HG02610 (cell line): ENCODE results near the gene OPCML.

Experiments used
- ATAC-seq: cut with Tn5 transposase; IDR thresholded peaks from one replicate; pipeline ENCODE4 v1.9.1; 2021; ENCODE audit warnings: mild to moderate bottlenecking, moderate library complexity; ENCODE audit not compliant: unreplicated experiment

Gene OPCML

DNA sequence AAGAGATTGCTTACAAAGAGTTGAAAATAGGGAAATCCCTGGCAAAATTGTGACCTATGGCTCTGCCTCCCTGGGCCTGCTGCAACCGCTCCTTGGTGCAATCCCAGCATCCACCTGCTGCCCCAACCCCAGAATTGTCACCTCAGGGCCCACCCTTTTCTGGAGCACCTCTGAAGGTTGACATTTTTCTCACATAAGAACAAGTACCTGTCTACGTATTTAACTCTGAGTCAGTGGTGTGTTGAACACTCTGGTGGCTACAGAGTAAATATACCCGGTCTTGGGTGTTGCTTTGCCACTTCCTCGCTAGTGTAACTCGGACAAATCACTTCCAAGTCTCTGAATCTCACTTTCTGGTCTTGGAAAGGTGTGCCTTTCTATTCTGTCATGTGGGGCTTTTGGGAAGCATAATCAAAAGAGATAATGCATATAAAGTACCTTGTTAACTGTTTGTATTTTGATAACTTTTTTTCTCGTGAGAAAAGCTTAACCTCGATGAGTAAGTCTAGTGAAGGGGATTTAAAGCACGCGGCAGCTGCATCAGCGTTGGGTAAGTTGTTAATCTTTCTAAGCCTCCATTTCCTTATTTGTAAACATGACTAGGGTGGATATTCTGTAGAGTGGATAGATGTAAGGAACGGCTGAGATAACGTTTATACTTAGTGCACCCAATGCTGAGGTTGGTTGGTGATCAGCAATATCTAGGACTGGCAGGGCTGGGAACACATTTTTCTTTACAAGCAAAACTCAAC, 881.2 kb downstream of the OPCML start:
- no peak for ATAC-seq

DNA sequence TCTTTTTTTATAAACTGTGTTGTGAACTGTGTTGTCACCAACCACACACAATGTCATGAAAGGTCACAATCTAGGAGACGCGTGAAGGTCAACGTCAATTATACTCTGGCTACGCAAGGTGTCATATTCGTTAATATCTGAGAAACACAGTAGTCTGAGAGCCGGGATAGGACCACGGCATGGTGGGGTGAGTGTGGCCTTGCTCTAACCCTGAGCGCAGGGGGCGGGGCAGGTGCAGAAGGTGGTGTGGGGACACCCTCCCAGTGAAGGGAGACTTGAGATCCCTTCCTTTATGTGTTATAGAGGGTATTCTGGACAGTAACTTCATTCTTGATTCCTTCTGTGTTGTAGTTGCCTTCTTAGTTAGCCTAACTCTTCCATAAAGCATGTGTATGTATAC, 883.0 kb downstream of the OPCML start:
- no peak for ATAC-seq

DNA sequence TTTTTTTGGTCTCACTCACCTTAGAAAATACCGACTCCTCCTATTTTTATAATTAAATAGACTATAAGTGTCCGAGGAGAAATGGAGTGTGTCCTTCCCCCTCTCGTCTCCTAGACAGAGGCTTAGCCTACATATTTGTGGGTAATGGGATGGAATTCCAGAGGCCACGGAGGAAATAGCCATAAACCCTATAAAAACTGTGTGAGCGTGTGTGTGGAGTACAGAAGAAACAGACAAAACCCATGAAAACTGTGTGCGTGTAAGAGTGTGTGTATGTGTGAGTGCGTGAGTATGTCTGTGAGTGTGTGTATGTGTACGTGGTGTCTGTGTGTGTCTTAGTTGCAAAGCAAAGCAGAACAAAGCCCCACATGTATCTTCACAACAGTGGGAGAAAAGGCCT, 883.5 kb downstream of the OPCML start:
- ATAC-seq: no peak

DNA sequence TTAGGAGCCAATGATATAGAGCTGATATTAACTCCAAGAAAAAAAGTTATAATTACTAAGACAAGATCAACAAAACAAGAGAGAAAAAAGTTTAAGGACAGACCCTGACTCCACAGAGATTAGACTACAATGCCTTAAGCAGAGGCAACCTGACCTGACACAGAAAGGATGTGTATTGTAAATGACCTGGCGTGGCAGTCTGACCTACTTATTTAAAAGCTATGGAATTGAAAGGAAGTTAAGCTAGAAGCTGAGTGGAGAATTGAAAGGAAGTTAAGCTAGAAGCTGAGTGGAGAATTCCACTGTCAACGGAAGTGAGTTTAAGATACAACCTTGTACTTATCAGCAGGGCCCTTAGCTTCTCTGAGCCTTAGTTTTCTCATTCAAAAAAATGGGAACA, 885.4 kb downstream of the OPCML start:
- ATAC-seq: no peak

DNA sequence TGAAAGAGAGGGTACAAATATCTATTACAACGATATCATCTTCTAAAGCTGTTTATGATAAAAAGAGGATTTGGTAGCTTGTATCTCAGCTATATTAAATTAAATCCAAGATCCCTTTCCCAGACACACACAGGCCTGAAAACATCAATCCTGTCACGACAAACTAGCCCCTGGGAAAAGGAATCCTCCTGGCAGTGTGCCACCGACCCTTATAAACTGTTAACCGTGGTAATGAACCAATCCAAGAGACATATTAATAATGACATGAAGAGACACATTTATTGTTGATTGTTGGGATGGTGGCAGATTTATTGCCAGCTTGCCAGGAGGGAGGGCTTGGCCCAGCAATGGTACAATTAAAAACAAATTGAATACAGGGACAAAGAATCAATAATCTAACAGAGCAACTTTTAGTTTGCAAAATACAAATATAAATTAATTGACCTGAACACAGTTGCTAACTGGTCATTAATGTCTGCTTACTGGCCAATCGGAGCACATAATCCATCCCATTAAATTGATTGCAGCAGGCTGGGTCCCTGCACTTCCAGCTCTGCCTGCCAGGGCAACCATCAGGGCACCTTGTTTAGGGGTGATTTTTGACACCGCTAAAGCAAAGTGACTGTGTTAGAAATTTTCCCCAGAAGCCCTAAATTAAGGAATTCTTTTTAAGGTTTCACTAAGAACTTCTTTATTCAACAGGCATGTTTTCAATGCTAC, 887.6 kb downstream of the OPCML start:
- no peak for ATAC-seq

DNA sequence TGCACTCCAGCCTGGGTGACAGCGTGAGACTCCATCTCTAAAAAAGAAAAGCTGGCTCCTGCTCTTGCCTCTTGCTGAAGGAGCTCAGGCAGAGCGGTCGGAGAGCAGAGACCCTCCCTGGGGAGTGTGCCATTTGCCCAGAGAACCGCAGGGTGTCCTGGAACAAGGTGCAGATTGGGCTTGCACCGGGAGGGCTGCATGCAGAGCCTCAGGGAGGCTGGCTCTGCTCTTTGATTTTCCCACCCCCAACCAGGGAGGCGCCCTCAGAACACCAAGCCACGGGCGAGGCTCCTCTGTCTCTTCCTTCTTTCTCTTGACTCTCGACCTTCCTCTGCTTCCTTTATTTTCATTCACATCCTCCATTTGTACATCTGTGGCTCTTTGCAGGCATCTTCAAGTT, 889.1 kb downstream of the OPCML start:
- no peak for ATAC-seq

DNA sequence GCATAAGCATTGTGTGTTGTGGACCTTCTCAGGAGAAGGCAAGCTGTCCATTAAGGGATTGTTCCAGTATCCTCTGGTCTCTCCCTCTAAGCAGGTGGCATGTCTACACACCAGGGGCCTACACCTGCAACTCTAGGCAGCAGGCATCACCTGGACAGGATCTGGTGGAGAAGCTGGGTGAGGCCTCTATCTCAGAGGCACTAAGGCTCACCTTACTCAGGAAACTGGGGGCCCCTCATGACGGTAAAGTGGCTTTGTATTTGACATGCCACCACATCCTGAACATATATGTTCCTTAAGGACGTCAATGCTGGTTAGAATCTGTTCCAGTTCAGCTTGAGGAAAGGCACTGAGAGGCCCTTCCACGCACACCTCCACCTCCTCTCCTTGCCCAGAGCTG, 891.3 kb downstream of the OPCML start:
- ATAC-seq: no peak

DNA sequence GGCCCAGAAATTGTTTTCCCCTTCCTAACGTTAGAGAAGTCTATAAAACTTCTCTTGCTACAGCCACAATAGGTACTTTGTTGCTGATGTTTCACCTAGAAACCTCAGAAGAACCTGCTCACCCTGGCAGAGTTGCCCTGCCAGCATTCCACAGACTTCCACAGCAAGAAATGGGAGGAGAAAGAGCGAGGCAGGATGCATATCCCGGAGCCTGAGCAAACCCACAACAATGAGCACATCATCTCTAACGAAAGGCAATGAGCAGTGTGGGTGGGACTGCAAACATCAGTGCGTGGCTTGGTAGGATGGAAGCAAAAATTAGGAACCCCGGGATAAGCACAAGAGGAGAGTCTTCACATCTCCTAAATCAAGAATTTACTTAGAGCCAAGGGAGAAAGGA, 892.3 kb downstream of the OPCML start:
- ATAC-seq: no peak

DNA sequence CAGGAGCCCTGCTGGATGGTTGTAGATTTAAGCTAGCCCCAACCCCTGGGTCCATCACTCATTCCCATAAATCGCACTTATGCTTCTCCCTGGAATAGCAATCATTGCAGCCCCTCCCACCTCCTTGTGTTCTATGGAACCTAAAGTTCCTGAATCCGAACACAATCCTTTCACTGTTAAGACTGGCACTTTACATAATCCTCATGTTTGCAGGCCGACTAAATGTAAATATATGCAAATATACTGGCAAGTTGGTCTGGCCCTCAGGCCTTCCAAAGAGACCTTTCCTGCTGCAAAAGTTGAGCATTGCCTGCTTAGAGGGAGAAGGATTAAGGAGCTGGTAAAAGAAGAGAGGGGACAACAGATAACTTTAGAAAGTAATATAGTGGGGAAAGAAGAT, 892.9 kb downstream of the OPCML start:
- ATAC-seq: no peak

DNA sequence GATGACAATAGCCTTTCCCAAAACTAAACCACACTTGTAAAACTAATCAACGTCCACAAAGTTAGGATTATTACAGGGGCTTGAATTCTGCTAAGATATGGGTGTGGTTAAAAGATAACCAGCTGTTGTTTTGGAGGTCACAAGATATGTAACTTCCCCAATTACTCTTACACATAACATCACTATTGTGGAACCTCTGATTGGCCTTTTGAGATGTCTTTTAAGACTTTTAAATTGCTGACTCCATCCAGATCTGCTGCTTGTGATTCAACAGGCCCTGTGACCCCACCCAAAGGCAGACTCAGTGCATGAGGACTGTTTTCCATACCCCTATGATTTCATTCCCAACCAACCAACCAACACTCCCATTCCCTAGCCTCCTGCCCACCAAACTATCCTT, 893.9 kb downstream of the OPCML start:
- no peak for ATAC-seq

DNA sequence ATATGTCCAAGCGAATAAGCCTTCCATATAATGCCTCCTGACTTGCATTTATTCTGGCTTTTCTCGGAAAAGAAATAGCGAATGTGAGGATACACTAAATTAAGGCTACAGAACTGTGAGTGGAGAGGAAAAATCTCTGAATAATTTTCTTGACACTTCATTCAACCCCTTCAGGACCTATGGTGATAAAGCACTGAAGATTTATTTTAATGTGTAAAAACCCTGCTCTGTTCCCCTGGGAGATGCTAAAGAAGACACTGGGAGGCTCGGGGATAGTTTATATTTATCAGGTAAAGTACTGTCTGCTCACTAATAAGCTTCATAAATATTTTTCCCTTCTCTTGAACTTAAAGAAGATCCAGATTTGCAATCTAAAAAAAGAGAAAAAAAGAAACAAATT, 895.8 kb downstream of the OPCML start:
- ATAC-seq: no peak

DNA sequence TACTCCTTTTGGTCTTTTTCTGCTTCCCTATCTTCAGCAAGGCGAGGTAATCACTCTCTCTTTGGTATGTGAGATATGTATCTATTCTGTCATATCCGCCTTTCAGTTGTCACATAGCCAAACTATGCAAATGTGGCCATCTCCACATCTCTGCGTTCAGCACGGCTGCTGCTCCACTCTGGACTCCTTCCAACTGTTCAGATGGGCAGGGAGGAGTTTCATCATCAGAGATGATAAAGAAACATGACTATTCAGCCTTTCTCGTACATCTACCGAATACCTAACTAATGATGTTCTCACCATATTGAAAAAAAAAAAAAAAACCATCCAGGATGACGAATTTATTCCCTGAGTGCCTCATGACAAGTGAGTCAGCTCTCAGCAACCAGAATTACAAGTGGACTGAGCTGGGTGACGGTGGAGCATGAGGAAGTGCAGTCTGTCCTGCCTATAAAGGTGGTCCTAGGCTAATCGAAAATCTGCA, 899.6 kb downstream of the OPCML start:
- ATAC-seq: no peak

DNA sequence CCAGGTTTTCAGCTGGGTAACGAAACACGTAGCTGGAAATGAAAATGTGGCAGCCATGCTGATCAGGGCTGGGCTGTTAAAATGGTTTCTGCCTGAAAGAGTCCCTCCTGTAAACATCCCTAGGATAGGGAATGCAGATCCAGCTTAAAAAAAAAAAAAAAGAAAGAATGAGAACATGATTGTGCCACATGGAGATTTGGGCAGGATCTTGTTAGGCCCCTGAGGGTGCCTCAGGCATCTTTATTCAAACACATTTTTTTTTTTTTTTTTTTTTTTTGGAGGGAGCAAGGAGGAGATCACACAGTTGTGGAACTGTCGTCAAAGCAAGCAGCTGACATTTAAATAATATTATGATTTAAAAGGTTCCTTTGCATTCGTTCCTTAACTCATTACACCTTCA, 900.3 kb downstream of the OPCML start:
- ATAC-seq: no peak

DNA sequence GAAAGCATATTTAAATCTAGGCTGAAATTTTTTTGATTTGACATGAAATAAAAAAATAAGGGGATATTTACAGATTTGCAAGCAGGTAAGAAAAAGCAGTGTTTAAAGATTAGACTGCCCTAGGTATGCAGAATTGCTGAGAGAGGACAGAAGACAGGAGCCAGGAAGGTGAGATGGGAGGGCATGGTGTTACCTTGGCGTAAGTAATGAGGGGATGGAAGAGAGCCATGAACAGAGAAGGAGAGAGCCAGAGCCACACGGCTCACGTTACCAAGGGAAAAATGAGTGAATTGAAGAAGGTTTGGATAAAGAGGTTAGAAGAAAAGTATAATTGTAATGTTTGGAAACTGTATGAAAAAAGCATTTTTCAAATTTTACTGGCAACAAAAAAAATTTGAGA, 904.3 kb downstream of the OPCML start:
- ATAC-seq: no peak

DNA sequence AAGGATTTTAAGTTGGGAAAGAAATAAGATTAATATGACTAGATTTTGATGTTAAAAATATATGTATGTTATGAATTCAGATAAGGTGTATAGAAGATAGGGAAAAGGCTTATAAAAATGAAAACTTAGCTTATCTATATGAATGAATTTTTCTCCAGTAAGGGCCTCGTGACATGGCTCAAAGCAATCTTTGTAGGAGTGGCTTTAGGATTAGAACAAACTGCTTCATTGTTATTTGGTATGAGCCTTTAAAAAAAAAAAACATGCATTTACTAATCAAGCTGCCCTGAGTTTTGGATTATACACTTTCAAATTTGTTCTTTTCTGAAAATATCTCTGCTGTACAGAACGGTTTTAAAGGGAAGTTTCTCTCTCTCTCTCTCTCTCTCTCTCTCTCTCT, 905.9 kb downstream of the OPCML start:
- ATAC-seq: no peak

DNA sequence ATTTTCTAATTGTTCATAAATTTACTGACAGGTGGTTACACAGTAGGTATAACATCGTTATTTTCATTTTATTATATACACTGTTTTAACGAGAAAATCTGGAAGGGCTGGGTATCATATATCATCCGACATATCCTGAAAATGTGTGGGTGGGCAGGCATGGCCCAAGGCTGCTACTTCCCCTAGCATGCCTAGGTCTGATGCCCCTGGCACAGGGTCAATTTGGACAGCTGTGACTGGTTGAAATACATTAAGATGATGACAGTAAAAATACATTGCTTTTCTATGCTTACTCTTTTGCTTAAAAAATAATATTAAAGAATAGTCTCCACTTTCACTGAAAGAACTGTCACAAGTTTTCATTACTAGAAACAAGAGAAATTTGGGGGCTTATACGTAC, 908.8 kb downstream of the OPCML start:
- no peak for ATAC-seq

DNA sequence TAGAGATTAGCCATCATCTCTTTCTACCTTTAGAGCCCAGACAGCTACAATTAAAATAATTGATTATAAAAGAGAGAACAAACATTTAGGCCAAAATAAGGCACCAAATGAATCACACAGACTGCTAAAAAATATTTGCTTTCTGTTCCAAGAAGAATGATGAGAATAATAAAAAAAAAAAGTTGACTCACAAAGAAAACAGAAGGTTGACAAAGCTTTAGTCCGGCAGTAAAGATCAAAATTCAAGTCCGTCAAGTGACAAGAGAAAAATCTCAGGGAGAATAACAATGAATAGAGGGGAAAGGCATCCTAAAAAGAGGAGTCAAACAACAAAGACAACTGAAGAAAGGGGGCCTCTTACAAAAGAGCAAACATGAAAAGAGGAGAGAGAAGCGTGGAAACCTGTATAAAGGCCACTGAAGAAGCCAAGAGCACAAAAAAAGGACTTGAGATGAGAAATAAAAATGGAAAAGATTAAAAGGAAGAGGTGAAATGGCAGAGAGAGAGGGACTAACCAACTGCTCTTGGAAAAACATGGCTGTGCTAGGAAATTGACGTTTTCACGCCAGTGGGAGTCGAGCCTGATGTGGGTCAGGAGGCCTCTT, 910.2 kb downstream of the OPCML start:
- ATAC-seq: no peak

DNA sequence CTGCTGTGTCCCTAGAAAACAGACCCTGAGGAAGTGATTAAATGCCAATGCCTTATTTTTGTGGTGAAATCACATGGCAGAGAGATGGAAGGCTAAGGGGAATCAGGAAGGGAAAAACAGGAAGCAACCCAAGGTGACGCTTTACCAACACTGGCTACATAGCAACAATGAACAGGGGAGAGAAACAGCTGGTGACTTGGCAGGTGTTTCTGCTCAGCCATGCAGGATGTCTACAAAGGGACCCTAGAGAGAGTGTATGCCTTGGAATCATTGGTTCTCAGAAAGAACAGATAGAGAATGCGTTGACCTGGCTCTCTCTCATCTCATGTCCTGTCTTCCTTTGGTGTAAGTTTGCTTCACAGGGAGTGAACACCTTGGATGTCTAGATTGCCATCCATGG, 911.9 kb downstream of the OPCML start:
- no peak for ATAC-seq

DNA sequence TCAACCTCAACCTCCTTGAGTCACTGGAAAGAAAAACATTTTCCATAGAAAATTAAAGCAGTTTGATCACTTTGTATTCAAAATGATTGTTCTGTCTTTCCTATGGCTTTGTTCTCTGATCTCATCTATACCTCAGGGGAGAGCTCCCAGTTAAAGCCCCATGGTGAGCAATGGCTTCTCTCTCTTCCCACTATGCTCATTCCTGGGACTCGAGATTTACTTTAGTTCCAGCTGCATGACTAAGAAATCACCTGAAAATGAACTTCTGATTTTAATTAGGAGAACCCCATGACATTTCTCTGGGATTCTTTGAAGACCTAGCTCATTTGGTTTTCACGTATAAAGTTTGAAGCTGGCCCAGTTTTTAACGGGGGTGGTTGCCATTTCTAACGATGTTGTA, 921.5 kb downstream of the OPCML start:
- ATAC-seq: no peak

DNA sequence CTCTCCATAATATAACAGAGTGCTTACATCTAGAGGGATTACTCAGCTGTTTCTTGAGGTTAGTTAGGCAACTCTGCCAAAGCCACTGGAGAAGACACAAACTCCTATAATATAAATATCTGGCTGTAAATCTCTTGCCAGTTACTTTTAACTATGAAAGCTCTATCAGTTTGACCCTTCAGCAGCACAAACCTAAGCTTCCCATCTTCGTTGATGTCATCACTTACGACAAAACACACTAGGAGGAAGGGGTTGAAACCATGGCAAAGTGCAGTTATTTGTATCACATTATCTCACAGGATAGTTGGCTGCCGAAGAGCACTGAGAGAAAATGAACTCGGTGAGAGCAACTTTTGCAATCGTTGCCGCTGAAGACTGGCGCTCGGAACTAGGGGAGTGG, 922.1 kb downstream of the OPCML start:
- ATAC-seq: no peak

DNA sequence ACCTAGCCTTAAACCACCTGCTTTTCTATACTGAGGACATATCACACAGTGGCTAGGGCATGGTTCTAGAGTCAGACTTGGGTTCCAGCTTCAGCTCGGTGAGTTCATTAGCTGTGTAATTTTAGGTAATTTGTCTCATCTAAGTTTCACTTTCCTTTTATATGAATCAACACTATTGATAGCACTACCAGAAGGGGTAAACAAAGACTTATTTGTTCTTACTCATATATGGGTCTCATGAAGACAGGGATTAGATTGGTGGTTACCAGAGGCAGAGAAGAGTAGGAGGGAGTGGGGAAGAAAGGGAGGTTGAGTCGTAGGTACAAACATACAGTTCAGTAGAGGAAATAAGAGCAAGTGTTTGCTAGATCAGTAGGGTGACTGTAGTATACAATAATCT, 924.7 kb downstream of the OPCML start:
- no peak for ATAC-seq
